Caki2 (cell line): ENCODE results near the gene NCAPH2. TPM values are rescaled to one million over a fixed set of nuclear protein-coding genes. Genes with fewer than 3 reads are reported as not detected.
A peak's percentile ranks its signal among the peaks of the same experiment; 100 is the strongest.

ENCODE experiments used
- DNase-seq: peaks from one replicate; pipeline ENCODE4 v3.0.0-alpha.2; 2015; ENCODE audit warnings: low read depth
- in situ Hi-C: cut with HindIII; loops from 2 replicates; pipeline ENCODE4 v1.10.0; 2016; ENCODE audit warnings: low sequenced_read_pairs, low pct_unique_long_range_greater_than_20kb, mixed read lengths
- total RNA-seq: library from RNA; depleted of rRNA; stranded (reverse); fragments of >200 nt; shearing (Covaris generic); gene quantifications from 2 replicates; pipeline ENCODE4 v1.2.3, GENCODE V29; 2014; ENCODE audit warnings: low replicate concordance; rRNA removed

Gene NCAPH2
- 133 and 152 TPM in 2 replicates for total RNA-seq

GRCh38 chr22:50507991-50508884, at the start of gene NCAPH2:
Gene NCAPH2, plus strand, starts transcription at chr22:50508224. Its CDS starts 114 bp downstream, at chr22:50508338.
- in situ Hi-C loops: no loop called here
- peak; percentile 93 for DNase-seq

DNA sequence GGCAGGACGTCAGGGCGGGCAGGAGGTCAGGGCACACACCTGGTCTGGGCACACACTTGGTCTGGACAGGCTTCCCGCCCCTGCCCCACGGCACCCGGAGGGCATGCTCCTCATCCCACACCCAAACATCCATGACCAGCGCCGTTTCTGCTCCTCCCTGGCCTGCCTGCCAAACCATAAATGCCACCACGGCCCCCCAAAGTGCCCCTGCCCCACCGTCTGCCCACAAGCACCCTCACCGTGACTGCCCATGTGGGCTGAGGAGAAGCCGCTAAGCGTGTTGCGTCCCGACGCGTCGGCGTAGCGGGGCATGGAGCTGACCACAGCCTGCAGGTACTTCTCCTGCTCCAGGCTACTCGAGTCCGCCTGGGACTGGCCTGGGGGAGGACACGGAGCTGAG, 49.0 kb upstream of the NCAPH2 start:
- DNase-seq: no peak
- in situ Hi-C loops: no loop called here

DNA sequence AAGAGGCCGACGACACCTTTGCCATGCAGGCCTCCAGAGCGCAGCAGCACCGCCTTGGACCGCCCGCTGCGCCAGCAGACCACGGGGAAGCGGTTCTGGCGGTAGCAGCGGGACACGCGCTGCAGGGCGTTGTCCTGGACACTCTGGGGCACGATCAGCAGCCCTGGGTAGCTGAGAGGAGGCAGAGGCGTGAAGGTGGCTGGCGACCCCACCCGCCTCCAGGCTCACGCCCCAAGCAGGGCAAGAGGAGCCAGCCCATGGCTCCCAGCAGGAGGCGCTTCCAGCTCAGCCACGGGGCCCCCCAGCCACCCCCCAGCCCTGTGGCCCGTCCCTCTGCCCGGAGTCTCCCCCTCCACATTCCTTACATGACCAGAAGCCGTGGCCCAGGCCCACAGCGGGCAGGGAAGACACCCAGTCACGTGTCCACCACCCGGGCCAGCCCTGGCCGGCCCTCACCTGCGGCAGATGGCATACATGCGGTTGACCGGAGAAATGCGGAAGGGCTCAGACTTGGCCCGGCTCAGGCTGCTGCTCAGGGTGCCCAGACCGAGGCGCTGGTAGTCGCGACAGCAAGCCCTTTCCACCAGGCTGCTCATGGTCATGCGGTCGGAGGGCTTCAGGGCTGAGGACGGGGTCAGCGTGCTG, 48.4 kb upstream of the NCAPH2 start:
- DNase-seq: no peak
- in situ Hi-C loops: no loop called here

DNA sequence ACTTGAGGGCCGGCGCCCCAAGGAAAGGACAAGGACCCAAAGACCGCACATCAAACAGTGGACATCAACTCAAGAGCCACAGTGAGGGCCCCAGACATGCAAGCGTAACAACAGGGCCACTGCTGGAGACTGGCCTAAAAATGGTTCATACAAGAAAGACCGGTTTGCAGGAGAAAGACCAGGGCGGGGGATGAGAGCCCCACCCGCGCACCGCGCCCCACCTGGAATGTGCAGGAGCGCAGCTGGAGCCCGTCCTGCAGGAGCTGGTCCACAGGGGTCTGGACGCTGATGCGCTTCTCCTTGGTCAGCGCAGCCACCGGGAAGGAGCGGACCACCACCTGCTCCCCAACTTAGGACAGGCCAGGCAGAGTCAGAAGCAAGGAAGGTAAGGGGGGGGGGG, 47.1 kb upstream of the NCAPH2 start:
- DNase-seq: no peak
- in situ Hi-C loops: no loop called here

DNA sequence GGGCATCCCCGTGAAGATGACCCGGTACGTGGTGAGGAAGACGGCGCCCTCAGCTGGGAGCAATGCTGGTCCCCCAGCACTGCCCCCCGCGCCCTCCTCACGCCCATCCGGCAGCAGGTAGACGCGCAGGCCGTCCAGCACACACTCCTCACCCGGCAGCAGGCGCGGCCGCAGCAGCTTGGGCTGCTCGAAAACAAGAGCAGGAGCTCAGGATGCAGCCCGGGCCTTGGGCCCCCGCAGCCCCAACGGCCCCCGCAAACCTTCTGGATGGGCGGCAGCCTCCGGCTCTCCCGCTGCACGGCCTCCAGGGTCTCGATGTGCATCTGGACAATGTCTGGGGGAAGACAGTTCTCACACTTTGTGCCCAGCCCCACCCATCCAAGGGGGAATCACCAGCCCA, 46.5 kb upstream of the NCAPH2 start:
- in situ Hi-C loops: no loop called here

DNA sequence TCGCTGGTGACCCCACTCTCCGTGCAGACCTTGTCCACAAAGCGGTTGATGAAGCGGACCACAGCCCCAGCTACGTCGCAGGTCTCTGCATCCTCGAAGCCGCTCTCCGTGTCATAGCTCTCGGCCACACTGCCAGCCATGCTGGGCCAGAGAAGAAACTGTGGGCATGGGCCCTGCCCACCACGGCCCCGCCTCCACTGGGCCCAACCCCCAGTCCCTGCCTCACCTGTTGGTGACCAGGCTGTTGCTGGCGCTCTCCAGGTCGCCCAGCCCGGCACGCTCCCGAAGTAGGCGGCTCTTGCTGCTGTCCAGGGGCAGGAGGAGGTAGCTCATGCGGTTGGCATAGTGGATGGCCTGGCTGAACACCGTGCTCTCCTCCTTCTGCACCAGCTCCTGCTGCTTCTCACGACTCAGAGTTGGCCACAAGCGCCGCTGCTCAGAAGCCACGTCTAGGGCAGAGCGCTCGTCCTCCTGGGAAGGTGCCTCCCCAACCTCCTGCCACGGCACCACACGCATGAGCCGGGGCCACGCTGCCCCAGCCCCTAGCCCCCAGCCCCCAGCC, 46.0 kb upstream of the NCAPH2 start:
- in situ Hi-C loops: no loop called here
- DNase-seq: no peak

More for the DNA sequence above, 46.5 kb upstream of the NCAPH2 start:
- no peak for DNase-seq

DNA sequence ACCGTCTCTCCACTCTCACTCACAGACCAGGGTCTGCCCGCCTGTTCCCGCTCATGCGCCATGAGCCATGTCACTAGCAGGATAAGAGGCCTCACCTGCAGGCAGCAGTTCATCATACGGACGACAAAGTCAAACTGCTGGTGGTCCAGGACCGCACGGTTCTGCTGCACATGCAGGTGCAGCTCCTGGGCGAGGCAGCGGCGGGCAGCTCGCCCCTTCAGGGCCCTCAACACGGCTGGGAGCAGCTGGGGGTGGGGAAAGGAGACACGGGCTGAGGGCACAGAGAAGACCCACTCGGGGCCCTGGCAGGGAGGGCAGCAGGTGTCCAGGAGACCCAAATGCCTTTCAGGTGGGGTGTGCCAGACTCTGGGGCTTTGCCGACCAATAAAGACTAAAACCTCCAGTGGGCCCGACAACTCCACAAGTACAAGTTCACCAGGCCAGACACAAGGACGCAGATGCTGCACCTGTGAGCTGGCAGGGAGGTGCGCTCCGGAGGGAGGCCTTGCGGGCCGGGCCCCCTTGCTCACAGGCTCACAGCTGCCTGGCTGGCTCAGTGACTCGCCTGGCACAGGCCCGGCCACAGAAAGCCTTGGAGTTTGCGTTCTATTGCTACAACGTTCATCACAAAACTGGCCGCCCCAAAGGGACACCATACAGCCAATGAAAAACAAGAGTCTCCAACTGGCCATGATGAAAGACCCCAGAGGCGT, 44.7 kb upstream of the NCAPH2 start:
- DNase-seq: no peak
- in situ Hi-C loops: no loop called here

- no peak for DNase-seq
- in situ Hi-C loops: no loop called here
These were observed 43.6 kb upstream of the NCAPH2 start for GRCh38 chr22:50464451-50464850.

GRCh38 chr22:50465066-50465930, 42.7 kb upstream of the NCAPH2 start:
- in situ Hi-C loops: no loop called here
- DNase-seq: no peak

DNA sequence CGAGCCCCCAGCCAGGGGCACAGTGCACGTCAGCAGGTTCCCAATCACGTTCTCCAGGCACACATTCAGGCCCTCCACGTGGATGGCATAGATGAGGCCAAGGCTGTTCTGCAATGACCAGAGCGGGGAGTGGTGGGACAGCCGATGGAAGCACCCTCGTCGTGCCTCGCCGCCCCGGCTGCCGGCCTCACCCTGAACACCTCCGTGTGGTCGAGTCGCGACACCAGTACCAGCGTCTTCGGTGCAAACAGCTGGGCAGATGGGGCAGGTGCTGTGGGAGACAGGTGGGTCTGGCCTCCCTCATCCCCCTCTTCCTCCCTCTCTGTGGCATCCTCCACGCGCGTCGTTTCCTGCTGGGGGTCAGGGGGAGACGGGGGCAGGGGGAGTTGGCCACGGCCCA, 40.7 kb upstream of the NCAPH2 start:
- in situ Hi-C loops: no loop called here
- no peak for DNase-seq

DNA sequence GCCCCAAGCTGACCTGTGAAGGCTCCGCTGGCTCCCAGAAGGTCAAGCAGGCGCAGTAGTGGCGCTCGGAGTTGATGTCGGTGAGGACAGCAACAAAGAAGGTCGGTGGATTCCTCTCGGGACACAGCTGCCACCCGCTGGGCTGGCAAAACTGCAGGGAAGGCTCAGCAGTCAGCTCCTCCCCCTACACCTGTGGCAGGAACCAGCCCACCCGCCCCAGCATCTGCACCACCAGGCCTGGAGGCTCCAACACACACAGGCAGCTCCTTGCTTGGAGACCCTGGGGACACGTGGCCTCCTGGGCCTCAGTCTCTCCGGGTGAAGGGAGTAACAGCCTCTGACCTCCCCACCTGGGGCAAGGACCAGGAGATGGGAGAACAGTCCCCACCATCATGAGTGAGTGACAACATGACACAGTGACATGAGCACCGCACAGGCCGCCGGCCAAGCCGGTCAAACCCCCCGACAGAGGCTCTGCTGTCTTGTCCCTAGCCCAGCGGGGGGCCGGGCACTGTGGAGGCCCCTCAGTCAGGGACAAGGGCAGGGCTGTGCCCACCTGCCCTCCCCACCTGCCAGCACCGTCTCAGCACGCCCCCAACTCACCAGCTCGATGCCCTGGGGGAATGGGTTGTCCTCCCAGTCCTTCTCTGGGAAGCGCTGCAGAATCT, 40.1 kb upstream of the NCAPH2 start:
- in situ Hi-C loops: no loop called here
- no peak for DNase-seq

DNA sequence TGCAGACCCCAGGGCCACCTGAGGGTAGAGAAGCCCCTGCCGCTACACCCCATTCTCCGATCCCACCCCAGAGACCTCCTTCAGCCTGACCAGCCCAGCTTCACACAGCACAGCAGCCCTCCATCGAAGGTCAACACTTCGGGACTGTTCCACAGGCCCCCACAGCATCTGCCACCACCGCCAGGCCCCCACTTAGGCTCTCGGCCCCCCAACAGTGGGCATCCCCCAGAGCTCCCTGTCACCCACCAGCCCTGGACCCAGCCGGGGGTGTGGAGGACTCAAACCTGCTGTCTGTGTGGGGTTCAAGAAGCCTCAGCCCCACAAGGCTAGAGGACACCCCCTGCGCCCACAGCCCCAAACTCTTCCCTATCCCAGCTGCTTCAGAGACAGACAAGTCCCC, 39.4 kb upstream of the NCAPH2 start:
- DNase-seq: no peak
- in situ Hi-C loops: no loop called here

- peak; percentile 55 for DNase-seq
- in situ Hi-C loops: no loop called here
These were observed 38.4 kb upstream of the NCAPH2 start for GRCh38 chr22:50469377-50470305.

GRCh38 chr22:50470491-50470890, 37.5 kb upstream of the NCAPH2 start:
- in situ Hi-C loops: no loop called here
- no peak for DNase-seq

DNA sequence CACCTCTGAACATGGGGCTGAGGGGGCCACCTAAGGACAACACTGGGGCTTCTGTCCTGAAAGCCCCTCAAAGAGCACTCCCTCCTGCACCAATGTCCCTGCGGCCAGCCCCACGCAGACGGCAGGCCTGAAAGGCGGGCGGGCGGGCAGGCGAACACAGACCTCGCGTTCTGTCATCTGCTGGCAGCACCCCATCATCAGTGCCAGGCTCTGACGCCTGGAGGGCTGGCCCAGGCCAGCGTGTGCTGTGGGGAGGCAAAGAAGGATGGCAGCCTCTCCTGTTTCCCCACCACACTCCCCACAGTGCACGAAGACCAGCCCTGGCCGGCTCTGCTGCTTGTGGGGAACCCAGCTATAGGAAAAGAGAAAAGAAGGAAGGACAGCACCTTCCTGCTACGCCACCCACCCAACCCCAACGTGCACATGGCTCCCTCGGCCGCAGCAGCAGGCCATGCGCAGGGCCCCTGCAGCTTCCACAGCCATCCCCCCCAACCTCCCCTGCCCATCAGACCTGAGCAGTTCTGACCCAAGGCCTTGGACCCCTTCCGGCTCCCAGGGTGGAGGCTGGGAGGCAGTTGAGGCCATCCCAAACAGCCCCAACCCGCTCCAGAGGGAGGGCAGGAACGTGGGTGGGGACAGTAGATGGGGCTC, 36.7 kb upstream of the NCAPH2 start:
- no peak for DNase-seq
- in situ Hi-C loops: no loop called here

- in situ Hi-C loops: no loop called here
- DNase-seq: no peak
These were observed 36.1 kb upstream of the NCAPH2 start for GRCh38 chr22:50471962-50472361.
